GM12873 (cell line): Measurements from ENCODE around the gene CELSR1.

Experiments used
- TF ChIP-seq, protein P1 (sequence below): IDR thresholded peaks from 2 replicates; pipeline ENCODE4 v1.5.1; 2012; ENCODE audit warnings: low read depth, mild to moderate bottlenecking, moderate library complexity, low read length, control low read depth; ENCODE audit not compliant: insufficient read depth; ENCODE audit errors: missing control alignments

Gene CELSR1

GRCh38 chr22:46363611-46364321 is 173.7 kb downstream of the CELSR1 start:
- TF ChIP-seq, protein P1, sequence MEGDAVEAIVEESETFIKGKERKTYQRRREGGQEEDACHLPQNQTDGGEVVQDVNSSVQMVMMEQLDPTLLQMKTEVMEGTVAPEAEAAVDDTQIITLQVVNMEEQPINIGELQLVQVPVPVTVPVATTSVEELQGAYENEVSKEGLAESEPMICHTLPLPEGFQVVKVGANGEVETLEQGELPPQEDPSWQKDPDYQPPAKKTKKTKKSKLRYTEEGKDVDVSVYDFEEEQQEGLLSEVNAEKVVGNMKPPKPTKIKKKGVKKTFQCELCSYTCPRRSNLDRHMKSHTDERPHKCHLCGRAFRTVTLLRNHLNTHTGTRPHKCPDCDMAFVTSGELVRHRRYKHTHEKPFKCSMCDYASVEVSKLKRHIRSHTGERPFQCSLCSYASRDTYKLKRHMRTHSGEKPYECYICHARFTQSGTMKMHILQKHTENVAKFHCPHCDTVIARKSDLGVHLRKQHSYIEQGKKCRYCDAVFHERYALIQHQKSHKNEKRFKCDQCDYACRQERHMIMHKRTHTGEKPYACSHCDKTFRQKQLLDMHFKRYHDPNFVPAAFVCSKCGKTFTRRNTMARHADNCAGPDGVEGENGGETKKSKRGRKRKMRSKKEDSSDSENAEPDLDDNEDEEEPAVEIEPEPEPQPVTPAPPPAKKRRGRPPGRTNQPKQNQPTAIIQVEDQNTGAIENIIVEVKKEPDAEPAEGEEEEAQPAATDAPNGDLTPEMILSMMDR, result no peak

DNA sequence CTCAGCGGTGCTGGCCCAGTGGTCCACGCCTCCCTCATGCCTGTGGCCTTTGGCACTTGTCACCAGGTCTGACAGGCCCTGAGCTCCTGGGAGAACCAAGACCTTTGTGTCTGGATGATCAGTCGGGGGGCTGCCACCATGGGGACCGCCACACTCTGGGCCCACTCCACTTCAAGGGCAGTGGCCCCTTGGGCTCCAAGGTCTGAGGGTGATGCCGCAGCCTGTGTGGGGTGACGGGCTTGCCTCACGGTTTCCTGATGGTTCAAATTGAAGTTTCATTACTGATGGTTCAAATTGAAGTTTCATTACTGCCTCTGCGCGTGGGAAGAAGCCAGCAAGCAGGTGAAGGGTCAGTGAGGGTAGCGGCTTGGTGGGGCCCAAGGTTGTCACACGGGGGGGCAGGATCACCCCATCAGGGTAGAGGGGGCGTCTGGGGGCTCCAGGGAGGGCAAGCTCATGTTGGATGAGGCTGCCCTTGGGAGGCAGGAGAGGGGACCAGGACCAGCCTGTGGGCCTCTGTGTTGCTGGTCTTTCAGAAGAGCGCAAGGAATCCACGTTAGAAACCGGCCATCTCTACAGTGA is 174.4 kb downstream of the CELSR1 start:
- TF ChIP-seq, protein P1, result no peak

DNA sequence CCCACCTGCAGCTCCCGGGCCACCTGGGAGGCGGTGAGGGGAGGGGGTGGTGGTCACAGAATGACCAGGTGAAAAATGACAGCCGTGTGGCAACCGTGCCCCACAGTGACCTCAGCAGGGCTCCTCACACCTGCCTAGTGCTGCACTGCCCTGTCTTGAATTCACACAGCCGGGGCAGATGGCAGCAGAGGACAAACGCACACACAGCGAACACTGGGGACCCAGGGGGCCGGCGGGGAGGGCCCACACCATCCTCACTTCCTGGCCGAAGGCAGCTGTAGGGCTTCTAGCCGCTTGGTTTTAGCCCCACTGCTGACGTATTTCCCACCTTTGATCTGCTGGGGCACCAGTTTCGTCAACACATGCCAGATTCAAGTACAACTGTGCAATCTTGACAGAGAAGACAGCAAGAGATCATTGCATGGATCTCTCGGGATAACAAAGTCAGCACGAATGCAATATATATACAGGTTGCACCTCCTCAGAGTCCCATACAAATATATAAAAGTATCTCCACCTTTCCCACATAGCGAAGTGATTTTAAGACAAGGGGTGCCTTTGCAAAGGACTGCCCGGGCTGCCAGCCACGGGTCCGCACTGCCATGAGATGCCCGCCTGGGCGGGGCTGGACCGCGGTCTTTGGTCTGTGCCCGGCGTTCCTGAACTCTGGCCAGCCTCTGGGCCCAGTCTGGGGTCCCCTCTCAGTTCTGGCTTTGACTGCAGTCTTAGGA is 175.1 kb downstream of the CELSR1 start:
- TF ChIP-seq, protein P1, result no peak

- TF ChIP-seq, protein P1, result no peak
Measured at GRCh38 chr22:46361826-46362202, 175.6 kb downstream of the CELSR1 start.

GRCh38 chr22:46360891-46361290 is 176.5 kb downstream of the CELSR1 start:
- TF ChIP-seq, protein P1, result no peak

- TF ChIP-seq, protein P1, result no peak
Measured at GRCh38 chr22:46360097-46360496, 177.3 kb downstream of the CELSR1 start.

DNA sequence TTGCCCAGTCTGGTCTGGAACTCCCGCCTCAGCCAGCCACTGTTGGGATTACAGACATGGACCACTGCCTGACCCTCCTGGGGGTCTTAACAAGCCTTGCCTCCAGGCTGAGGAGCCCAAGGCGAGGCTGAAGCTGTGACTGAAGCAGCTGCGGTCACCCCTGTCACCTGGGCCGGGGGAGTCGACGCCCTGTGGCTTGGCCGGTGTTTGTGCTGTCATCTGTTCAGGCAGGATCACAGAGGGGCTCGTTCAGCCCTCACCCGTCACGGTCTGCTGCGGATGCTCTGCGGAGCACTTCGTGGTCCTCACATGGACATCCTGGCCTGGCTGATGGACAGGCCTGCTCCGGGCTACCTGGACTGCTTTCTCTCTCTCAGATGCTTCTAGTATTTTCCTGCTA is 178.1 kb downstream of the CELSR1 start:
- TF ChIP-seq, protein P1, result no peak
